HEK293 (cell line): Measurements from ENCODE around the gene CLEC16A.

Experiments used
- CTCF ChIP-seq: fragments of 450-650 bp; formaldehyde crosslinking; IDR thresholded peaks from 2 replicates; pipeline ENCODE4 v1.5.1; 2016; ENCODE audit warnings: missing biosample characterization, missing genetic modification characterization
- ZFHX2 ChIP-seq: fragments of 450-650 bp; formaldehyde crosslinking; conservative IDR thresholded peaks from 2 replicates; pipeline ENCODE4 v1.5.1; 2016; ENCODE audit warnings: missing biosample characterization, missing genetic modification characterization
- ZNF10 ChIP-seq: fragments of 450-650 bp; formaldehyde crosslinking; IDR thresholded peaks from 2 replicates; pipeline ENCODE4 v1.5.1; 2017; ENCODE audit warnings: missing biosample characterization, missing genetic modification characterization

DNA sequence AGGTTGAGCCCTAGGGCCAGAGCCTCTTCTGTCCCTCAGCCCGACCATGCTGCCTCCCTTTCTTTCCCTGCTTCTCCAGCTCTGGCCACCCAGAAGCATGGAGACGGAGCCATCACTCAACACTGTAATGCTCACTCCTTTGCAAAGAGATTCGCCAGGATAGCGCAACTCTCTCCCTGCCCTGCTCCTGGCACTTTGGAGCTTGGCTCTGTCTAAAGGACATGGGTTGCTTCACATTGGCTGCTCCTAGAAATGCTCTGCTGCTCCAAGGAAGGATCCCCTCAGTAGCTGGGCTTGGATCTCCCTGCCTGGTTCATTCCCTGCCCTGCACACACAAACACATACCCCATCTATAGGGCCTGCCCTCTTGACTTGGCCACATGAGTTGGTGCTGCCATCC is 76.0 kb downstream of the CLEC16A start:
- no peak for TF ChIP-seq ZNF10 (tag by site-specific recombination)
- no peak for TF ChIP-seq CTCF
- TF ChIP-seq ZFHX2 (tag by site-specific recombination): no peak
